DMS53 treated with DMSO at 0.1 percent for 48 hours (cell line): ENCODE measurements around the gene PLEKHG2.
A peak's percentile ranks its signal among the peaks of the same experiment; 100 is the strongest.

ENCODE experiments used
- DNase-seq: peaks from one replicate; lab custom pipeline; 2025; ENCODE audit not compliant: unreplicated experiment; lab: John Stamatoyannopoulos, UW

The PLEKHG2 gene

DNA sequence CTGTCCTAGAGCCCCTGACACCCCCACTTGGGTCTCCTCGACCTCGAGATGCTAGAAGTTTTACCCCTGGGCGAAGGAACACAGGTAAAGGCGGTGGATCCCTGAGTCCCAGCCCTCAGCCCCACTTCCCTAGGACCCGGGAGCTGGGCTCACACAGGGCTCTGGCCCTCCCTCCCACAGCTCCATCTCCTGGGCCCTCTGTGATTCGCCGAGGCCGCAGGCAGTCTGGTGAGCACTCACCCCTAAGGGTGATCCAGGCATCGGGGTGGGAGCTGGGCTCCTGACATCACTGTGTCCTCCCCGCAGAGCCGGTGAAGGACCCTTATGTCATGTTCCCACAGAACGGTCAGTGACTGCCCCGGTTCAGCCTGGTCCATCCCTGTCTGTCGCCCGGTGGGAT, 8.3 kb downstream of the PLEKHG2 start:
- DNase-seq, result no peak

DNA sequence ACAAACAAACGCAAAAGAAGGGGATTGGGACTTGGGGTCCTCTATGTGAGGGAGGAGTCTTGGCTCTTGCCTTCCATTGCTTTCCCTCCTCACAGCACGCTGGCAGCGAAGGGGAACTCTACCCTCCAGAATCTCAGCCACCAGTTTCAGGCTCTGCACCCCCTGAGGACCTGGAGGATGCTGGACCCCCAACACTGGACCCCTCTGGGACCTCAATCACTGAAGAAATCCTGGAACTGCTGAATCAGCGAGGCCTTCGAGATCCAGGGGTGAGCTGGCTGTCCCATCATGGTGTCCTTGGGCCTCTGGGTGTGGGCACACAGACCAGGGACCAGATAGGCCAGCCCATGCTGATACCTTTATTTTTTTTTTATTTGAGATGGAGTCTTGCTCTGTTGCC, 9.6 kb downstream of the PLEKHG2 start:
- no peak for DNase-seq

DNA sequence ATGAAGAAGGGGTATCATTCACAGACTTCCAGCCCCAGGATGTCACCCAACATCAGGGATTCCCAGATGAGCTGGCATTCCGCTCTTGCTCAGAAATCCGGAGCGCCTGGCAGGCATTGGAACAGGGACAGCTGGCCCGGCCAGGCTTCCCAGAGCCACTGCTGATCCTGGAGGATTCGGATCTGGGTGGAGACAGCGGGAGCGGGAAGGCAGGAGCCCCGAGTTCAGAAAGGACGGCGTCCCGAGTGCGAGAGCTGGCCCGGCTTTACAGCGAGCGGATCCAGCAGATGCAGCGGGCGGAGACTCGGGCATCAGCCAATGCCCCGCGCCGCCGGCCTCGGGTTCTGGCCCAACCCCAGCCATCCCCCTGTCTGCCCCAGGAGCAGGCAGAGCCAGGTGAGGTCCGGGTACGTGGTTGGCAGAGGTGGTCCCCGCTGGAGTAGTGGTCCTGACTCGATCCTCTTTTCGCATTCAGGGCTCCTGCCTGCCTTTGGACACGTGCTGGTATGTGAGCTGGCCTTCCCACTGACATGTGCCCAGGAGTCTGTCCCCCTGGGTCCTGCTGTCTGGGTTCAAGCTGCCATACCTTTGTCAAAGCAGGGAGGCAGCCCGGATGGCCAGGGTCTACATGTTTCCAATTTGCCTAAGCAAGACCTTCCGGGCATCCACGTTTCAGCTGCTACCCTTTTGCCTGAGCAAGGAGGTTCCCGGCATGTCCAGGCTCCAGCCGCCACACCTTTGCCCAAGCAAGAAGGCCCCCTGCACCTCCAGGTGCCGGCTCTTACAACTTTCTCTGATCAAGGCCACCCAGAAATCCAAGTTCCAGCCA, 11.0 kb downstream of the PLEKHG2 start:
- no peak for DNase-seq

DNA sequence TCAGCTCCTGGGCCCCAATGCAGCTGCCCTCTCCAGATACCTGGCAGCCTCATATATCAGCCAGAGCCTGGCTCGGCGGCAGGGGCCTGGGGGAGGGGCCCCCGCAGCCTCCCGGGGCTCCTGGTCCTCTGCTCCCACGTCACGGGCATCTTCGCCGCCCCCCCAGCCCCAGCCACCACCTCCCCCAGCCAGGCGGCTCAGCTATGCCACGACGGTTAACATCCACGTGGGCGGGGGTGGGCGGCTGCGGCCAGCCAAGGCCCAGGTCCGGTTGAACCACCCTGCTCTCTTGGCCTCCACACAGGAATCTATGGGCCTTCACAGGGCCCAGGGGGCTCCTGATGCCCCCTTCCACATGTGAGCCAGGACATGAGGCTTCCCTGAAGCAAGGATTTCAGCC, 12.5 kb downstream of the PLEKHG2 start:
- no peak for DNase-seq

DNA sequence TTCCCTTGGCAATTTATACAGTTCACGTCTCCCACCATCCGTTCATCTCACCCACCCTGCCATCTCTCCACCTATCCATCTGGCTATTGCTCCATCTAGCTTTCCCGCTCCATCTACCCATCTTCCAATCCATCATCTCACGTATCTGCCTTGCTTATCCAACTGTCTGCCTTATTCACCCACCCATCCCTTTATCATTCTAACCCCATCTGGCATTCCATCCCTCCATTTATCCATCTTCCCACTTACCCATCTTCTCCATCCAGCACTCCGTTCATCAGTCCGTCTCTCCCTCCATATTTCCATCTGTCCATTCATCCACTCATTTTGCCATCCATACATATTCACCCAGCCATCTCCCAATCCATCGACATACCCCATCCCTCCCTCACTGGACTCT, 13.3 kb downstream of the PLEKHG2 start:
- no peak for DNase-seq

DNA sequence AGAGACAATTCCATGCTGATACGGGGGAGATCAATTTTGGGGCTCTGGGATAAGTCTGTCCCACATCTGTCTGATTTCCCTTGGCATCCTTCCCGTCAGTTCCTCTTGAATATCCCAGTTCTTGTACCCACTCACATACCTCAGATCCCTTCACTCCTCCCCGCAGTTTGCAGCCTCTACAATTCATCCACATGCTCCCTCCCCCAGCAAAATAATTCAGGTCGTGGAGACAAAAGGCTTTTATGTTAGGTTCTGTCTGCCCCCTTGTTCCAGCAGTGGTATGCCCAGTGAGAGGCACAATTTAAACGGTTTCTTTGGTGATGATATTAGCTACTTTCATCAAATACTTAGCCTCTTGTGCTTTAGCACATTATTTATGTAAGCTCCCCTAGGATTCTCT, 13.7 kb downstream of the PLEKHG2 start:
- DNase-seq, result no peak

DNA sequence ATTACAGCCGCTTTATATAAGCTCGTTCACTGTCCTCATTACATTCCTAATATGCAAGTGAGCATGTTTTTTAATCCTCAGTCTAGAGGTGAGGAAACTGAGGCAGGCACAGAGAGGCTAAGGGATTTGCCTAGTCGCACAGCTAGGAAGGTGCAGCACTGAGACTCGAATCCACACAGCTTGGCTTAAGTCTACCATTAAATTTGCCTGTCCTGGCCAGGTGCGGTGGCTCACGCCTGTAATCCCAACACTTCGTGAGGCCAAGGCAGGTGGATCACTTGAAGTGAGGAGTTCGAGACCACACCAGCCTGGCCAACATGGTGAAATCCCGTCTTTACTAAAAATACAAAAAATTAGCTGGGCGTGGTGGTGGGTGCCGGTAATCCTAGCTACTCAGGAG, 15.2 kb downstream of the PLEKHG2 start:
- no peak for DNase-seq

DNA sequence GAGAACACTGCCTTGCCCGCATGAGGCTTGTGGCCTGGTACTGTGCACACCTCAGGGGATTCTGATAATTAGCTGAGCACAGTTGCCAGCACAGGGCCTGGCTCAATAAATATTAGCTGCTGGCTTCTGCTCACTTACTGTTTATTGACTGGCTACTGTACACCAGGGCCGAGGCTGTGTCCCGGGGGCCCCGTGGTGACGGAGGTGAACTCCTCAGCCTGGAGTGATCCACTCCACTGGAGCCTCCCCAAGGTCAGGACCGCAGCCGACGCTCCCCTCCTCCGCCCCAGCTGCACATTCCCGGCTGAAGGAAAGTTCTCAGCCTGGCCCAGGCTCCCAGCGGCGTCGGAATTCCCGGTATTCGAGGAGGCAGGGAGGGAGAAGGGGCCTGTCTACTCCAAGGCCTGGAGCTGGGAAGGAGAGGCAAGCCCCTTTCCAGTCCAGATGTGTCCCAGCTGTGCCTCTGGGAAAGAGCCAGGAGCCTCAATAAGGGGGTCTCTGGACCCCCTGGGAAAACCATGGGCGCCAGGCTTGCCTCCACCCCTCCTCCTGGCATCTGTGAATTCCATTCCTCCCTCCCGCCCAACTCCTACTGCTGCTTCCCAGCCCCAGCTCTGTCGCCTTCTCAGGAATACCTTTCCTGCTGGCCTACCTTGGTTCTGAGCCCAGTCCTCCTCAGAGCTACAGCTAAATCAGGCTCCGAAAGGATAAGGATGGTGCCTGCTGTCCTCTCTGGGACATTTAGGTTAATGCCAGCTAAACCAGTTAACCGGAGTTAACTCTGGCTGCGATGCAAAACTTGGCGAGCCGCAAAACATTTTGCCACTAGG, 16.0 kb downstream of the PLEKHG2 start:
- DNase-seq, result no peak

DNA sequence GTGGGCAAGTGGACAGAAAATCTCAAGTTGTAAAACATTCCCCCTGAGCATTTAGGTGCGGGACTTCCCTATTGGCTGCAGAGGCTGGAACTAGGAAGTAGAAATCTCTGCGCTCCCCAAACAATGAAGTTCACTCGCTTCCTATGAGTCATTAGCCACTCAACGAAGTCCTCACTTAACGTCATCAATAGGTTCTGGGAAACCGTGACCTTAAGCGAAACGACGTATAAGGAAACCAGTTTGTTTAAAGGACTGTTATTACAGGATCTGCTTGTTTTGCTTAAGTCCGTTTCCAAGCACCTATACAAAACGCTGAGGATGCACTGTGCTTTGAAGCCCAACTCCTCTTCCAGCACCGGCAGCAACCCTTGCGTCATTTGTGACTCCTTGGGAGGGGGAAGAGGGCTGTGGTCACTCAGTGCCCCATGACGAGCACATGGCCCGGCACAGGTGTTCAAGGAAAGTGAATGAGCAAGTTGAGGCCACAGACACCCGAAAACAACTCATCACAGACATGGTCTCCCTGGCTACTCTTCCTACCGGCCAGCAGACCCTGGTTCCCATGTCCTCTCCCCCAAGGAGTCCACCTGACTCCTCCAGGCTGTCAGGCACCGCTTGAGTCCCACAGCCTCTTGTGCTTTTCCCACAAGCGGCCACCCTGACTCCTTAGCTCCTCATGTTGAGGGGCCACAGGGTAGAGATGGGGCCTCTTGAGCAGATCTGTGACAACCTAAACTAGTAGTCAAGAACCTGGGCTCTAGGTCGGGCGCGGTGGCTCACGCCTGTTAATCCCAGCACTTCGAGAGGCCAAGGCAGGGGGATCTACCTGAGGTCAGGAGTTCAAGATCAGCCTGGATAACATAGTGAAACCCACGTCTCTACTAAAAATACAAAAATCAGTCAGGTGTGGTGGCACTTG, 18.5 kb downstream of the PLEKHG2 start:
- peak; percentile 100 for DNase-seq

DNA sequence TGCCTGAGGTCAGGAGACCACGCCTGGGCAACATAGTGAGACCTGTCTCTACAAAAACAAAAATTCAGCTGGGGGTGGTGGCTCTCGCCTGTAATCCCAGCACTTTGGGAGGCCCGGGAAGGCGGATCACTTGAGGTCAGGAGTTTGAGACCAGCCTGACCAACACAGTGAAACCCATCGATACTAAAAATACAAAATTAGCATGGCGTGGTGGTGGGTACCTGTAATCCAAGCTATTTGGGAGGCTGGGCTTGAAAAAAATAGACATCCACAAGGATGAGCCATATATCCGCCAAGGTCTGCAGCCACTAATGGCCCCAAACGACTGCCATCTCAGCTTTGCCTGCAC, 20.2 kb downstream of the PLEKHG2 start:
- no peak for DNase-seq

DNA sequence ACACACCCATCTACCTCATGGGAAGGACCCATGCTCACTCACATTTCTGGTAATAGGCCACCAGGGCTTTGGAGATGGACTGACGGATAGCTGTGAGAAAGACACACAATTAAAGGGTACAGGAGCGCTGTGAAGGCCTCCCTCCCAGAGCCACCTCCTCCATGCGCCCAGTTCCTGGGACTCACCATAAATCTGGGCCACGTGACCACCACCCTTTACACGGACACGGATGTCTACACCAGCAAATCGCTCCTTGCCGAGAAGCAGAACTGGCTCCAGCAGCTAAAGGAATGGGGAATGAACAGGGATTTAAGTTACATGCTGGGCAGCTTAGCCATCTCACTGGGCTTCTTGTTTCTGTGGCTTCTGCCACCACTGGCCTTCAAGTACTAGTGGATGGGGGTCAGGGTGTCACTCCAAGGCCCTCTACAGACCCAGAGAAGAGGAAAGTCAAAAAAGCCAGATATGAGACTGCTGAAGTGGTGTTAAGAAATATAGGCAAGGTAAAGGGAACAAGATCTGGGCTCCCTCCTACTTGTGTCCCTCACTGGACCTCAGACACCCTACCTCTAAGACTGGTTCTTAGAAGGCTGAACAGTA, 21.1 kb downstream of the PLEKHG2 start:
- no peak for DNase-seq

DNA sequence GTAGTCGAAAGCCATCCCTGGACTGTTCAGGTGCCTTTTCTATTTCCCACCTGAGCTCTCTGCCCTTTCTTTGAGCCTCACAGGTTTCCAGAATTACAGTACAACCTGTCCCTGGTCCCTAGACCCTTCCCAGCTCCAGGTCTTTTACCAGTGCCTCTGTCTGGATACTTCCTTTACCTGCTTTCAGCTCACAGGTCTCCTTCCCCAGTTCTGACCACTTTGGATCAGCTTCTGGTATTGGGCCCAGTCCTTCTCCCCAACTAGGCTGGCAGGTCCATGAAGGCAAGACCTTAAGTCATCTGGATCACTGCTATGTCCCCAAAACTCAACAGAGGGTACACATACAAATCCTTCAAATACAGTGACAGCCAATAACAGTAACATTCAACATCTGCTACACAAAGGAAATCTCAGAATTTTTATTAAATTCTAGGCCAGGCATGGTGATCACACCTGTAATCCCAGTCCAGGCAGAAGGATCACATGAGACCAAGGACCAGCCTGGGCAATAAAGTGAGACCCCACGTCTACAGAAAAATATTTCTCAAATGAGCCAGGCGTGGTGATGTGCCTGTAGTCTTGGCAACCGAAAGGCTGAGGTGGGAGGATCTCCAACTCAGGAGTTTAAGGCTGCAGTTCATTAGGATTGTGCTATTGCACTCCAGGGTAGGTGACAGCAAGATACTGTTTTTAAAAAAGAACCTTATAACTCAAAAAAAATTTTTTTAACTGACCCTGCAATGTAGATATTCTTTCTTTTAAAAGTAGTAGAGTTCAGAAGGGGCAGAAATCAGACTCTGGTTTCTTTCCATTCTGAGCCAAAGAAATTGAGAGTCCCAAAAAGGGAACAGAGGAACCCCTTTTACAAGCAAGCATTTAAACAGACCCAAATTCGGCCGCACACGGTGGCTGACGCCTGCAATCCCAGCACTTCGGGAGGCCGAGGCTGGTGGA, 21.9 kb downstream of the PLEKHG2 start:
- DNase-seq, result no peak

DNA sequence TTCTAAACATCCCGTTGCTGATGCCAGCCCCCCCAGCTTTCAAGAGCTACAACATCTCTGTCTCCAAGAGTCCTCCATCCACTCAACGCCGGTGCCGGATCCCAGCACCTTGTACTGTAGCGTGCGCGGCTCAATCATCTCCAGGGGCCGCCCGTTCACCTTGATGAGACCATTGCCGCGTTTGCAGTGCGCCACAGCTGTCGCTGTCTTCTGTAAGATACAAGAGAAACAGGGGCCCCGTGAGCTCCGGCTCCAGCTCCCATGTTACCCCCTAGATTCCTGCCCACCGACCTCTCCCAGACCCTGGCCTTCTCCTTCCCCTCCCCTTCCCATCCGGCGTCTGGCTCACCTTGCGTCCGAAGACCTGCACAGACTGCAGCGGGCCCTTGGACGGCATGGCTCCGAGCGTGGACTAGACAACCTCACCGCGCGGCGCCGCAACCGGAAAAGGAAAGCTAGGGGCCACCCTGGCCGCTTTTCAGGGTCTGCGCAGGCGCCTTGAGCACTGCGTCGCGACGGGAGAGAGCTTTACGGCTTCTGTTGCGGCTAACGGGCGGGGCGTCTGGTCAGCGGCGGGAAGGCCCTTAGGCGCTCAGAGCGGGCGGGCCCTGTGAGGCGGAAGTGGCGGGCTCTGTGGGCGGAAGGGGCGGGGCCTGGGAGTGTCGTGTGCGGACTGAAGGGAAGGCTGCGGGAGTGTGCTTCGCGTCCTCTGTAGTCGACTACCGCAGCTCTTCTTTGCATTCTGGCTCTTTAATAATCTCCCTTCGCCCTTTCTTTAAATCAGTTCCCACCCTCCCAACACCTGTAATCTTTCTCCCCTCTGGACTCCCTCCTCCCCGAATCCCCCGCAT, 23.3 kb downstream of the PLEKHG2 start, which contains the start of gene RPS16:
Gene RPS16 (minus strand): TSS at position 451 of the 851 bp plus-strand sequence. CDS start 54 bp downstream, at position 397.
- DNase-seq, result peak; percentile 99

DNA sequence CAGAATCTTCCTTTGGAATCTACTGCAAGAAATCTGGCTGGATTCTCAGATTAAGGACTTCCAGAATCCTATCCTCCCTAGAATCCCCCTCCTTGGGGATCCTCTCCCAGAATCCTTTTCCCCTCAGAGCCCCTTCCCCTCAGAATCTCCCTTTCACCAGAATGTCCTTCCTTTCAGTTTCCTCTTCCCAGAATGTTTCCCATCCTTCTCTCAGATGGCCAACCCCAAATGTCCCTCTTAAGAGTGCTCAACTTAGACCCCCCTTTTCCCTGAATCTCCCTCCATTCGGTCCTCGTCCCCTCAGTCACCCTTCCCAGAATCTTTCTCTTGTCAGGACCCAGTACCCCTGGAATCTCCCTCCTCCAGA, 23.9 kb downstream of the PLEKHG2 start:
- DNase-seq, result no peak

DNA sequence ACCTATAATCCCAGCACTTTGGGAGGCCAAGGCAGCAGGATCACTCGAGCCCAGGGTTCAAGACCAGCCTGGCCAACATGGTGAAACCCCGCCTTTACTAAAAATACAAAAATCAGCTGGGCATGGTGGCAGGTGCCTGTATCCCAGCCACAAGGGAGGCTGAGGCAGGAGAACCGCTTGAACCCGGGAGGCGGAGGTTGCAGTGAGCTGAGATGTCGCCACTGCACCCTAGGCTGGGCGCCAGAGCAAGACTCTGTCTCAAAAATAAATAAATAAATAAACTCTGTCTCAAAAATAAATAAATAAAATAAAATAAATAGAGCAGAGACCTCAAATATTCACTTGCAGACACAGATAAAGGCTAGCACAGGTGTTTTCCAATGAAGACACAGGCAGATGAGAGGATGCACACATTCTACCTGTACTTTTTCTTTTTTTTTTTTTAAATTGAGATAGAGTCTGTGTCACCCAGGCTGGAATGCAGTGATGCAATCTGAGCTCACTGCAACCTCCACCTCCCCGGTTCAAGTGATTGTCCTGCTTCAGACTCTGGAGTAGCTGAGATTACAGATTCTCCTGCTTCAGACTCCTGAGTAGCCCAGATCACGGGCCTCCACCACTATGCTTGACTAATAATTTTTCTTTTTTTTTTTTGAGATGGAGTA, 25.9 kb downstream of the PLEKHG2 start:
- DNase-seq, result no peak

DNA sequence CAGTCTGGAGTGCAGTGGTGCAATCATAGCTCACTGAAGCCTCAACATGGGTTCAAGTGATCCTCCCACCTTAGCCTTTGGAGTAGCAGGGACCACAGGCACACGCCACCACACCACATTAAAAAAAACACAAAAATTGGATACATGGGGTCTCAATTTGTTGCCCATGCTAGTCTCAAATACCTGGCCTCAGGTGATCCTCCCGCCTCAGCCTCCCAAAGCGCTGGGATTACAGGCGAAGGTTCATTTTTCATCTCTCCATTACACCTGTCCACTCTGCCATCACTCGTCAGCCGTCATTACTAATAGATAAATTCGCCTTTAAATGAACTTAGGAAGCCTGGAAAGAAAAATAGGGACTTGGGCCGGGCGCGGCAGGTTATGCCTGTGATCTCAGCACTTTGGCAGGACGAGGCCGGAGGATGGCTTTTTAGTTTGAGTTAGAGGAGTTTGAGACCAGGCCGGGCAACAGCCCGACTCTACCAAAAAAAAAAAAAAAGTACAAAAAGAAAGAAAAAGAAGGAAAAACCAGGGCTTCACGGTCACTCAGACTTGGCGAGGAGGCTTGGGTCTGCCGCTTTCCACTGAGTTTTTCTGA, 32.2 kb downstream of the PLEKHG2 start:
- DNase-seq, result no peak

DNA sequence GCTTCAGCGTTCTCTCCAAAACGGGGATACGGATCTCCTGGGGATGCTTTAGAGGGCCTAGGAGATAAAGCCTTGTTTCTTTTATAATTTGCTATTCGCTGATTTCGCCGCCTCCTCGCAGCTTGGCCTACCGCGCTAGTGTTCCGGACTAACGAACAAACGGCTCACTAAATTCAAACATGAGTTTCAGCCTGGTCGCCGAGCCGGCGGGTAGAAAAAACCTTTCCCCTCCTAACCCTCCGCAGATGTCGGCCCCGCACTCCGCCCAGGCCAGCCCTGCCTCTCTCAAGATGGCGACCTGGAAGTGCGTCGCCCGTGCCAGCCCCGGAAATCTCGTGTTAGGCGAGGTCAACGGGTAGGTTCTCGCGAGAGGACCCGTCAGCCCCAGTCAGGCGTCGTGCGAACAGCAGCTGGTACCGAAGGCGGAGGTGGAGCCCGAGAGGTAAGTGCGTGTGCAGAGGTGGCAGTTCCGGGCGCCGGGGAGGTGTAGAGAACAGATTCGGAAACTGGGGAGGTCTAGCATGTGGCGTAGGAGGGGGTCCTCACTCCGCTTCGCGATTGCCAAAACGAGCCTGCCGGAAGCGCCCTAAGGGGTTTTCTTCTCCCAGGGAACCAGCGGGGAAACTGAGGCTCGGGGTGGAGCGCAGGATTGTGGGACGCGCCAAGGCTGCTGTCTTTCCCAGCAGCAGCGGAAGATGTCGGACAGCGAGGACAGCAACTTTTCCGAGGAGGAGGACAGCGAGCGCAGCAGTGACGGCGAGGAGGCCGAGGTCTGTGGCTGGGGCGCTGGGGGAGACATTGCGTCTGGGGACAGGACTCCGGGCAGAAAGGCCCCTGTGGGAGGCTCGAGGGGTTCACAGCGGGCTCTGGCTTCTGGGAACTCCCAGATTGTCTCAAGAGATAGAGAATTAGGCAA, 33.0 kb downstream of the PLEKHG2 start, which contains the start of gene SUPT5H:
Gene SUPT5H (plus strand): TSS at position 387 of the 916 bp plus-strand sequence. CDS start 309 bp downstream, at position 696.
- DNase-seq, result peak; percentile 98
